Panc1 (cell line): ENCODE data around the gene SPTLC2. TPM values are rescaled to one million over a fixed set of nuclear protein-coding genes. Genes with fewer than 3 reads are reported as not detected.

Experiments used
- ATAC-seq: fragments of 200-7000 bp; cut with Tn5 transposase; 2 replicates; pipeline ENCODE4 v1.9.1; 2020; ENCODE audit warnings: mild to moderate bottlenecking, moderate library complexity
- BruUV-seq: library from RNA; stranded (reverse); fragments of 400-500 nt; replicated peaks from 2 replicates; lab custom pipeline; 2021; lab: Mats Ljungman, UMichigan
- CTCF ChIA-PET: fragments of 300-600 bp; sonication (Branson Sonifier 250); formaldehyde crosslinking; loops from one replicate; lab custom pipeline; 2022; ENCODE audit warnings: antibody characterized with exemption; lab: Charles Lee
- POLR2A ChIA-PET: fragments of 300-600 bp; sonication (Branson Sonifier 250); formaldehyde crosslinking; loops from one replicate; lab custom pipeline; 2022; ENCODE audit warnings: antibody characterized with exemption; lab: Charles Lee
- DNase-seq: peaks from one replicate; pipeline ENCODE4 v3.0.0-alpha.2; 2010; ENCODE audit warnings: low read depth, low spot score
- H3K27ac ChIP-seq: 2 replicates; pipeline ENCODE4 v1.5.1; 2011; ENCODE audit warnings: mild to moderate bottlenecking, low read length, inconsistent platforms
- H3K27me3 ChIP-seq: fragments of 200-500 bp; sonication (Bioruptor generic); 2 replicates; pipeline ENCODE4 v1.6.0; 2014; ENCODE audit warnings: low read length, inconsistent platforms; ENCODE audit not compliant: control insufficient read depth, insufficient read depth
- H3K36me3 ChIP-seq: fragments of 200-500 bp; sonication (Bioruptor generic); 2 replicates; pipeline ENCODE4 v1.5.1; 2014; ENCODE audit warnings: inconsistent platforms, mild to moderate bottlenecking, low read length, moderate library complexity; ENCODE audit not compliant: control insufficient read depth, insufficient read depth
- H3K4me1 ChIP-seq: 2 replicates; pipeline ENCODE4 v1.5.1; 2011; ENCODE audit warnings: inconsistent platforms, mild to moderate bottlenecking, low read length, moderate library complexity; ENCODE audit not compliant: control insufficient read depth, insufficient read depth
- H3K4me3 ChIP-seq, 2 experiments: 2 replicates each; pipeline ENCODE4 v1.5.1; 2011 to 2012; ENCODE audit warnings: low read depth in 2 of 2, low read length in 2 of 2, mild to moderate bottlenecking in 2 of 2, inconsistent platforms in 1 of 2, moderate library complexity in 1 of 2
- H3K9me3 ChIP-seq: fragments of 200-500 bp; sonication (Bioruptor generic); 2 replicates; pipeline ENCODE4 v1.5.1; 2014; ENCODE audit warnings: low read depth, mild to moderate bottlenecking, inconsistent platforms, low read length, moderate library complexity; ENCODE audit not compliant: control insufficient read depth, insufficient read depth
- CTCF ChIP-seq: fragments of 450-650 bp; IDR thresholded peaks from 2 replicates; pipeline ENCODE4 v1.5.1; 2017; ENCODE audit warnings: mild to moderate bottlenecking
- POLR2AphosphoS5 ChIP-seq: IDR thresholded peaks from 2 replicates; pipeline ENCODE4 v1.6.1; 2012; ENCODE audit warnings: mild to moderate bottlenecking, low read depth, low read length, moderate library complexity
- SIN3A ChIP-seq: IDR thresholded peaks from 2 replicates; pipeline ENCODE4 v1.6.1; 2012; ENCODE audit warnings: low read depth, mild to moderate bottlenecking, low read length, moderate library complexity, borderline replicate concordance; ENCODE audit not compliant: insufficient read depth
- TCF7L2 ChIP-seq: IDR thresholded peaks from 2 replicates; pipeline ENCODE4 v1.6.1; 2011; ENCODE audit warnings: mild to moderate bottlenecking, low read depth, low read length, inconsistent platforms
- in situ Hi-C: cut with HindIII; loops from 2 replicates; pipeline ENCODE4 v1.10.0; 2016; ENCODE audit warnings: low sequenced_read_pairs, low pct_unique_long_range_greater_than_20kb
- intact Hi-C: fragments of 100-400 bp; cut with micrococcal nuclease; formaldehyde crosslinking; loops from one replicate; pipeline ENCODE4 v1.10.0; 2022; ENCODE audit not compliant: unreplicated experiment
- total RNA-seq: library from RNA; stranded (reverse); gene quantifications from one replicate; pipeline ENCODE4 v1.2.1, GENCODE V29; 2021; ENCODE audit not compliant: unreplicated experiment
- TF ChIP-seq, protein P1 (sequence below), 2 experiments: IDR thresholded peaks; 2 replicates each; pipeline ENCODE4 v1.6.1; 2011 to 2012; ENCODE audit warnings: low read depth in 2 of 2, control low read depth in 1 of 2, low read length in 1 of 2, mild to moderate bottlenecking in 1 of 2, moderate library complexity in 1 of 2; ENCODE audit not compliant: insufficient read depth in 1 of 2

SPTLC2 gene
- total RNA-seq, 1 experiment from 2014 or later: 21.0 TPM

GRCh38 chr14:77565289-77565993, 51.0 kb downstream of the SPTLC2 start:
- ATAC-seq (no peak), DNase-seq (no peak)
- intact Hi-C loops: no loop called here
- Histone ChIP-seq H3K9me3 (no peaks in the 10 kb centered on the region), H3K4me1 (no peaks in the 10 kb centered on the region), H3K4me3 (no peak overlapping the region), H3K27ac (no peak overlapping the region), H3K27me3 (no peaks in the 10 kb centered on the region), H3K36me3 (peaks cover 4% of the 10 kb centered on the region; the same call in 1 of the 2 replicates)
- BruUV-seq: no TSS peak
- CTCF ChIA-PET: interaction anchor here (0.6 kb wide), 1 partner anchor 128 kb away, joined by 5 read pairs; no protein-coding TSS in a partner anchor
- in situ Hi-C loops: no loop called here
- POLR2A ChIA-PET: no interaction called here
- TF ChIP-seq, protein P1, sequence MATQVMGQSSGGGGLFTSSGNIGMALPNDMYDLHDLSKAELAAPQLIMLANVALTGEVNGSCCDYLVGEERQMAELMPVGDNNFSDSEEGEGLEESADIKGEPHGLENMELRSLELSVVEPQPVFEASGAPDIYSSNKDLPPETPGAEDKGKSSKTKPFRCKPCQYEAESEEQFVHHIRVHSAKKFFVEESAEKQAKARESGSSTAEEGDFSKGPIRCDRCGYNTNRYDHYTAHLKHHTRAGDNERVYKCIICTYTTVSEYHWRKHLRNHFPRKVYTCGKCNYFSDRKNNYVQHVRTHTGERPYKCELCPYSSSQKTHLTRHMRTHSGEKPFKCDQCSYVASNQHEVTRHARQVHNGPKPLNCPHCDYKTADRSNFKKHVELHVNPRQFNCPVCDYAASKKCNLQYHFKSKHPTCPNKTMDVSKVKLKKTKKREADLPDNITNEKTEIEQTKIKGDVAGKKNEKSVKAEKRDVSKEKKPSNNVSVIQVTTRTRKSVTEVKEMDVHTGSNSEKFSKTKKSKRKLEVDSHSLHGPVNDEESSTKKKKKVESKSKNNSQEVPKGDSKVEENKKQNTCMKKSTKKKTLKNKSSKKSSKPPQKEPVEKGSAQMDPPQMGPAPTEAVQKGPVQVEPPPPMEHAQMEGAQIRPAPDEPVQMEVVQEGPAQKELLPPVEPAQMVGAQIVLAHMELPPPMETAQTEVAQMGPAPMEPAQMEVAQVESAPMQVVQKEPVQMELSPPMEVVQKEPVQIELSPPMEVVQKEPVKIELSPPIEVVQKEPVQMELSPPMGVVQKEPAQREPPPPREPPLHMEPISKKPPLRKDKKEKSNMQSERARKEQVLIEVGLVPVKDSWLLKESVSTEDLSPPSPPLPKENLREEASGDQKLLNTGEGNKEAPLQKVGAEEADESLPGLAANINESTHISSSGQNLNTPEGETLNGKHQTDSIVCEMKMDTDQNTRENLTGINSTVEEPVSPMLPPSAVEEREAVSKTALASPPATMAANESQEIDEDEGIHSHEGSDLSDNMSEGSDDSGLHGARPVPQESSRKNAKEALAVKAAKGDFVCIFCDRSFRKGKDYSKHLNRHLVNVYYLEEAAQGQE (IDR thresholded peaks at IDR 0.05; ENCODE audit: insufficient read depth in 1 of 2, low read depth in 2 of 2, low read length in 1 of 2): no peak
- no peak for TF ChIP-seq CTCF
- no peak for TF ChIP-seq SIN3A
- no peak for TF ChIP-seq TCF7L2
- no peak for TF ChIP-seq POLR2AphosphoS5

- ATAC-seq: no peak
- intact Hi-C loops: no loop called here
- no peaks in the 10 kb centered on the region for H3K9me3 ChIP-seq
- CTCF ChIA-PET: no interaction called here
- TF ChIP-seq CTCF (no peak), TCF7L2 (no peak), SIN3A (no peak), POLR2AphosphoS5 (no peak)
- TF ChIP-seq, protein P1 (IDR thresholded peaks at IDR 0.05; ENCODE audit: insufficient read depth in 1 of 2, low read depth in 2 of 2, low read length in 1 of 2): no peak
- H3K4me1 ChIP-seq: no peaks in the 10 kb centered on the region
- H3K27ac ChIP-seq: no peak overlapping the region
- H3K36me3 ChIP-seq: no peaks in the 10 kb centered on the region; the same call in 1 of the 2 replicates
- in situ Hi-C loops: no loop called here
- no TSS peak for BruUV-seq
- no peak overlapping the region for H3K4me3 ChIP-seq
- H3K27me3 ChIP-seq: no peaks in the 10 kb centered on the region
- DNase-seq: no peak
- POLR2A ChIA-PET: no interaction called here
Measured at GRCh38 chr14:77562681-77563080, 53.8 kb downstream of the SPTLC2 start.
